ENCODE data around the gene PRKN.

The PRKN gene

DNA sequence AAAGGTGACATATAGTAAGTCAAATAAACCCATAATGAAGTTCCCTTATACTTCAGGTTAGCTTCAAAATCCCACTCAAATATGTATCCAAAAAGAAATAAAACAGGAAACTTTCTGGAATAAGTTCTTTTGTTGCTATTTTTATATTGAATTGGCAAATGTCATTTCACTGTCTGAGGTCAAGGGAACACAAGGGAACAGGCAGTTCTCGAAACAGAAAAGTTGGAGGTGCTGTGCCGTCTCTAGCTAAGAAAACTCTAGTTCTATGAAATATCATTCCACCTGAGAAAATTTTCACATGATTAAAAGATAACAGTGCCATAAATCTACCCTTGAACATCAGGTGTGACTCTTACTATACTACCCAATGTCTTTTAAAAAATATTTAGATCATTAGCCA lies 358.5 kb downstream of the PRKN start:
- Histone ChIP-seq H3K4me3 (ENCODE audit: low read length) (no peak overlapping the region), H3K27me3 (replicated peaks; ENCODE audit: insufficient read depth, low read length) (no peaks in the 10 kb centered on the region), H3K36me3 (replicated peaks; ENCODE audit: insufficient read depth, low read length) (no peaks in the 10 kb centered on the region), H2AFZ (ENCODE audit: low read length) (no peak overlapping the region), H3K9me2 (replicated peaks; ENCODE audit: insufficient read depth, low read length) (no peaks in the 10 kb centered on the region), H3F3A (ENCODE audit: insufficient read depth, low read length) (no peaks in the 10 kb centered on the region), H4K20me1 (ENCODE audit: insufficient read depth, low read length) (no peaks in the 10 kb centered on the region), H3K79me2 (ENCODE audit: low read length) (no peaks in the 10 kb centered on the region), H3K9me3 (replicated peaks; ENCODE audit: insufficient read depth, low read length) (no peaks in the 10 kb centered on the region), H3K9ac (ENCODE audit: low read length) (no peak overlapping the region), H3K27ac (ENCODE audit: low read length) (no peak overlapping the region), H3K4me1 (ENCODE audit: low read length) (no peaks in the 10 kb centered on the region), H3K4me2 (ENCODE audit: low read depth, low read length) (no peak overlapping the region)
- TF ChIP-seq EZH2 (optimal IDR thresholded peaks at IDR 0.05; ENCODE audit: low read depth, low read length), result no peak
- TF ChIP-seq EZH2phosphoT487 (IDR thresholded peaks at IDR 0.05; ENCODE audit: low read length), result no peak
- TF ChIP-seq, protein P1, sequence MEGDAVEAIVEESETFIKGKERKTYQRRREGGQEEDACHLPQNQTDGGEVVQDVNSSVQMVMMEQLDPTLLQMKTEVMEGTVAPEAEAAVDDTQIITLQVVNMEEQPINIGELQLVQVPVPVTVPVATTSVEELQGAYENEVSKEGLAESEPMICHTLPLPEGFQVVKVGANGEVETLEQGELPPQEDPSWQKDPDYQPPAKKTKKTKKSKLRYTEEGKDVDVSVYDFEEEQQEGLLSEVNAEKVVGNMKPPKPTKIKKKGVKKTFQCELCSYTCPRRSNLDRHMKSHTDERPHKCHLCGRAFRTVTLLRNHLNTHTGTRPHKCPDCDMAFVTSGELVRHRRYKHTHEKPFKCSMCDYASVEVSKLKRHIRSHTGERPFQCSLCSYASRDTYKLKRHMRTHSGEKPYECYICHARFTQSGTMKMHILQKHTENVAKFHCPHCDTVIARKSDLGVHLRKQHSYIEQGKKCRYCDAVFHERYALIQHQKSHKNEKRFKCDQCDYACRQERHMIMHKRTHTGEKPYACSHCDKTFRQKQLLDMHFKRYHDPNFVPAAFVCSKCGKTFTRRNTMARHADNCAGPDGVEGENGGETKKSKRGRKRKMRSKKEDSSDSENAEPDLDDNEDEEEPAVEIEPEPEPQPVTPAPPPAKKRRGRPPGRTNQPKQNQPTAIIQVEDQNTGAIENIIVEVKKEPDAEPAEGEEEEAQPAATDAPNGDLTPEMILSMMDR (IDR thresholded peaks at IDR 0.05; ENCODE audit: low read length), result no peak
- no peak for DNase-seq

GRCh38 chr6:162364488-162364887 lies 363.1 kb downstream of the PRKN start:
- no peaks in the 10 kb centered on the region for H3K27me3 ChIP-seq (replicated peaks; ENCODE audit: insufficient read depth, low read length)
- H3K4me3 ChIP-seq (ENCODE audit: low read length), result no peak overlapping the region
- TF ChIP-seq, protein P1 (IDR thresholded peaks at IDR 0.05; ENCODE audit: low read length), result no peak
- TF ChIP-seq EZH2 (optimal IDR thresholded peaks at IDR 0.05; ENCODE audit: low read depth, low read length), result no peak
- no peak overlapping the region for H3K4me2 ChIP-seq (ENCODE audit: low read depth, low read length)
- no peaks in the 10 kb centered on the region for H3K9me2 ChIP-seq (replicated peaks; ENCODE audit: insufficient read depth, low read length)
- H2AFZ ChIP-seq (ENCODE audit: low read length), result no peak overlapping the region
- no peaks in the 10 kb centered on the region for H3K4me1 ChIP-seq (ENCODE audit: low read length)
- no peaks in the 10 kb centered on the region for H4K20me1 ChIP-seq (ENCODE audit: insufficient read depth, low read length)
- H3K36me3 ChIP-seq (replicated peaks; ENCODE audit: insufficient read depth, low read length), result no peaks in the 10 kb centered on the region
- no peak overlapping the region for H3K27ac ChIP-seq (ENCODE audit: low read length)
- no peaks in the 10 kb centered on the region for H3K9me3 ChIP-seq (replicated peaks; ENCODE audit: insufficient read depth, low read length)
- H3K9ac ChIP-seq (ENCODE audit: low read length), result no peak overlapping the region
- no peaks in the 10 kb centered on the region for H3F3A ChIP-seq (ENCODE audit: insufficient read depth, low read length)
- DNase-seq, result no peak
- no peaks in the 10 kb centered on the region for H3K79me2 ChIP-seq (ENCODE audit: low read length)

GRCh38 chr6:162363757-162364156 lies 363.8 kb downstream of the PRKN start:
- H3K4me3 ChIP-seq (ENCODE audit: low read length), result no peak overlapping the region
- no peak overlapping the region for H3K9ac ChIP-seq (ENCODE audit: low read length)
- H3K9me2 ChIP-seq (replicated peaks; ENCODE audit: insufficient read depth, low read length), result no peaks in the 10 kb centered on the region
- no peak for DNase-seq
- no peaks in the 10 kb centered on the region for H3K27me3 ChIP-seq (replicated peaks; ENCODE audit: insufficient read depth, low read length)
- H3K4me1 ChIP-seq (ENCODE audit: low read length), result no peaks in the 10 kb centered on the region
- no peaks in the 10 kb centered on the region for H3K79me2 ChIP-seq (ENCODE audit: low read length)
- H3K36me3 ChIP-seq (replicated peaks; ENCODE audit: insufficient read depth, low read length), result no peaks in the 10 kb centered on the region
- no peak overlapping the region for H3K4me2 ChIP-seq (ENCODE audit: low read depth, low read length)
- no peaks in the 10 kb centered on the region for H4K20me1 ChIP-seq (ENCODE audit: insufficient read depth, low read length)
- no peaks in the 10 kb centered on the region for H3F3A ChIP-seq (ENCODE audit: insufficient read depth, low read length)
- no peaks in the 10 kb centered on the region for H3K9me3 ChIP-seq (replicated peaks; ENCODE audit: insufficient read depth, low read length)
- TF ChIP-seq, protein P1 (IDR thresholded peaks at IDR 0.05; ENCODE audit: low read length), result no peak
- TF ChIP-seq EZH2 (optimal IDR thresholded peaks at IDR 0.05; ENCODE audit: low read depth, low read length), result no peak
- TF ChIP-seq EZH2phosphoT487 (IDR thresholded peaks at IDR 0.05; ENCODE audit: low read length), result no peak
- H2AFZ ChIP-seq (ENCODE audit: low read length), result no peak overlapping the region
- no peak overlapping the region for H3K27ac ChIP-seq (ENCODE audit: low read length)
